IMR-90 (cell line): Measurements from ENCODE around the gene GAS6. TPM values are rescaled to one million over a fixed set of nuclear protein-coding genes. Genes with fewer than 3 reads are reported as not detected.
A peak's percentile ranks its signal among the peaks of the same experiment; 100 is the strongest.

Experiments
- ATAC-seq: fragments of 200-7000 bp; cut with Tn5 transposase; 2 replicates; pipeline ENCODE4 v1.9.1; 2020; ENCODE audit warnings: low read depth, mild to moderate bottlenecking, moderate library complexity
- BruUV-seq: library from RNA; stranded (reverse); fragments of 400-500 nt; replicated peaks from 2 replicates; lab custom pipeline; 2021; lab: Mats Ljungman, UMichigan
- CTCF ChIA-PET: fragments of 300-600 bp; formaldehyde crosslinking; extraction: SDS; loops from one replicate; lab custom pipeline; 2021; ENCODE audit warnings: antibody characterized with exemption; lab: Yijun Ruan, JAX
- POLR2A ChIA-PET: fragments of 300-600 bp; sonication (Branson Sonifier 250); formaldehyde crosslinking; loops from one replicate; lab custom pipeline; 2022; ENCODE audit warnings: antibody characterized with exemption; ENCODE audit not compliant: unreplicated experiment; lab: Charles Lee
- DNase-seq: peaks from one replicate; pipeline ENCODE4 v3.0.0; 2013
- H2AFZ ChIP-seq: replicated peaks from 2 replicates; pipeline ENCODE3; 2013; ENCODE audit warnings: low read length, mild to moderate bottlenecking; ENCODE audit not compliant: poor library complexity
- H2AK5ac ChIP-seq: 2 replicates; pipeline ENCODE4 v1.6.1; 2013; ENCODE audit warnings: low read depth, low read length, inconsistent platforms
- H2AK9ac ChIP-seq: replicated peaks from 2 replicates; pipeline ENCODE3; 2013; ENCODE audit warnings: mild to moderate bottlenecking, low read depth, low read length, moderate library complexity; ENCODE audit not compliant: poor library complexity
- H2BK120ac ChIP-seq: 2 replicates; pipeline ENCODE4 v1.6.1; 2013; ENCODE audit warnings: low read depth, low read length, inconsistent platforms
- H2BK15ac ChIP-seq: 3 replicates; pipeline ENCODE4 v1.6.1; 2013; ENCODE audit warnings: low read depth, low read length, inconsistent platforms
- H2BK20ac ChIP-seq: 2 replicates; pipeline ENCODE4 v1.6.1; 2013; ENCODE audit warnings: low read depth, mild to moderate bottlenecking, inconsistent platforms, low read length, moderate library complexity
- H2BK5ac ChIP-seq: 2 replicates; pipeline ENCODE4 v1.6.1; 2013; ENCODE audit warnings: mild to moderate bottlenecking, low read depth, low read length, inconsistent platforms; ENCODE audit not compliant: poor library complexity, severe bottlenecking
- H3K14ac ChIP-seq: replicated peaks from 2 replicates; pipeline ENCODE4 v1.6.1; 2013; ENCODE audit warnings: low read depth, low read length, inconsistent platforms
- H3K18ac ChIP-seq: 2 replicates; pipeline ENCODE4 v1.6.1; 2013; ENCODE audit warnings: low read depth, low read length, control low read depth
- H3K23ac ChIP-seq: 2 replicates; pipeline ENCODE4 v1.6.1; 2013; ENCODE audit warnings: low read depth, low read length, inconsistent platforms
- H3K27ac ChIP-seq: 2 replicates; pipeline ENCODE4 v1.5.1; 2013; ENCODE audit warnings: mild to moderate bottlenecking, control low read depth, low read length; ENCODE audit not compliant: insufficient read depth
- H3K27me3 ChIP-seq: 2 replicates; pipeline ENCODE4 v1.6.1; 2013; ENCODE audit warnings: low read length; ENCODE audit not compliant: control insufficient read depth, insufficient read depth
- H3K36me3 ChIP-seq: 2 replicates; pipeline ENCODE4 v1.6.1; 2013; ENCODE audit warnings: low read length, mixed read lengths; ENCODE audit not compliant: control insufficient read depth, insufficient read depth
- H3K4ac ChIP-seq: 2 replicates; pipeline ENCODE4 v1.6.1; 2013; ENCODE audit warnings: low read depth, low read length, inconsistent platforms
- H3K4me1 ChIP-seq: 2 replicates; pipeline ENCODE4 v1.6.1; 2013; ENCODE audit warnings: low read length, mixed read lengths; ENCODE audit not compliant: control insufficient read depth, insufficient read depth
- H3K4me2 ChIP-seq: 2 replicates; pipeline ENCODE4 v1.6.1; 2013; ENCODE audit warnings: low read depth, mild to moderate bottlenecking, control low read depth, low read length, moderate library complexity
- H3K4me3 ChIP-seq: 2 replicates; pipeline ENCODE4 v1.5.1; 2013; ENCODE audit warnings: low read depth, mild to moderate bottlenecking, control low read depth, low read length, moderate library complexity; ENCODE audit not compliant: insufficient read depth
- H3K56ac ChIP-seq: 2 replicates; pipeline ENCODE4 v1.6.1; 2013; ENCODE audit warnings: low read length, inconsistent platforms; ENCODE audit not compliant: insufficient read depth; ENCODE audit errors: extremely low read depth
- H3K79me1 ChIP-seq, 2 experiments: 2 replicates each; pipeline ENCODE4 v1.6.1; 2013; ENCODE audit warnings: low read length in 2 of 2, inconsistent platforms in 1 of 2, low read depth in 1 of 2
- H3K9ac ChIP-seq: 2 replicates; pipeline ENCODE4 v1.6.1; 2013; ENCODE audit warnings: low read depth, low read length, control low read depth
- H3K9me1 ChIP-seq: 2 replicates; pipeline ENCODE4 v1.6.1; 2013; ENCODE audit warnings: low read length, inconsistent platforms; ENCODE audit not compliant: insufficient read depth
- H3K9me3 ChIP-seq: 2 replicates; pipeline ENCODE4 v1.6.1; 2013; ENCODE audit warnings: low read length; ENCODE audit not compliant: control insufficient read depth, insufficient read depth
- H4K20me1 ChIP-seq: 2 replicates; pipeline ENCODE4 v1.6.1; 2013; ENCODE audit warnings: low read length, inconsistent platforms; ENCODE audit not compliant: insufficient read depth
- H4K5ac ChIP-seq: 2 replicates; pipeline ENCODE4 v1.6.1; 2013; ENCODE audit warnings: mild to moderate bottlenecking, low read depth, low read length, control low read depth
- H4K8ac ChIP-seq, 2 experiments: 2 replicates each; pipeline ENCODE4 v1.6.1; 2013; ENCODE audit warnings: low read depth in 2 of 2, low read length in 2 of 2, control low read depth in 1 of 2, inconsistent platforms in 1 of 2
- H4K91ac ChIP-seq: 2 replicates; pipeline ENCODE4 v1.6.1; 2013; ENCODE audit warnings: low read depth, low read length, inconsistent platforms; ENCODE audit not compliant: insufficient read depth
- BHLHE40 ChIP-seq: fragments of 150-350 bp; IDR thresholded peaks from 2 replicates; pipeline ENCODE4 v1.6.1; 2016; ENCODE audit warnings: mild to moderate bottlenecking, low read depth, low read length
- MAFK ChIP-seq: IDR thresholded peaks from 2 replicates; pipeline ENCODE4 v1.6.1; 2012; ENCODE audit warnings: low read depth, low read length, improper control_type of control experiment
- MAZ ChIP-seq: IDR thresholded peaks from 2 replicates; pipeline ENCODE4 v1.6.1; 2012; ENCODE audit warnings: low read depth, mild to moderate bottlenecking, low read length, improper control_type of control experiment, moderate library complexity, borderline replicate concordance
- RAD21 ChIP-seq: IDR thresholded peaks from 2 replicates; pipeline ENCODE4 v1.6.1; 2012; ENCODE audit warnings: low read length, improper control_type of control experiment
- RCOR1 ChIP-seq: IDR thresholded peaks from 2 replicates; pipeline ENCODE4 v1.6.1; 2012; ENCODE audit warnings: mild to moderate bottlenecking, low read length, improper control_type of control experiment; ENCODE audit not compliant: insufficient replicate concordance
- WGBS, 2 experiments: methylation state at CpG; one replicate each; pipeline versions ENCODE4 v1.1.5 to v1.1.7; 2013; ENCODE audit warnings: missing lambda C conversion rate in 2 of 2; ENCODE audit not compliant: insufficient read length in 1 of 2; ENCODE audit errors: extremely low coverage in 2 of 2; 5-methylcytosine and 5-hydroxymethylcytosine counted together
- dilution Hi-C: fragments of 300-500 bp; cut with HindIII; formaldehyde crosslinking; loops from one replicate; pipeline ENCODE4 v1.14.3; 2018; ENCODE audit warnings: low sequenced_read_pairs; ENCODE audit not compliant: unreplicated experiment
- in situ Hi-C: fragments of 300-500 bp; cut with MboI; formaldehyde crosslinking; loops from 3 replicates; pipeline ENCODE4 v1.14.3; 2019; ENCODE audit warnings: low sequenced_read_pairs, inconsistent platforms, mixed read lengths
- intact Hi-C: fragments of 100-400 bp; cut with micrococcal nuclease; formaldehyde crosslinking; loops from 2 replicates; pipeline ENCODE4 v1.10.0; 2022
- polyA plus RNA-seq, 3 experiments: library from polyadenylated mRNA; depleted of rRNA; stranded (reverse); fragments of >200 nt; gene quantifications; 2 replicates each; pipeline ENCODE4 v1.2.3, GENCODE V29; 2012; ENCODE audit warnings: low replicate concordance in 1 of 3
- total RNA-seq: library from RNA; depleted of rRNA; stranded (reverse); fragments of >200 nt; gene quantifications from 2 replicates; pipeline ENCODE4 v1.2.3, GENCODE V29; 2012
- TF ChIP-seq, protein P1 (sequence below): fragments of 150-350 bp; IDR thresholded peaks from 2 replicates; pipeline ENCODE4 v1.6.1; 2017; ENCODE audit warnings: mild to moderate bottlenecking, antibody characterized with exemption, low read length, low read depth
- TF ChIP-seq, protein P2 (sequence below): conservative IDR thresholded peaks from 2 replicates; pipeline ENCODE4 v1.5.1; 2012; ENCODE audit warnings: mild to moderate bottlenecking, low read depth, low read length, improper control_type of control experiment

Gene GAS6
- total and polyA plus RNA-seq, 2 of the 4 experiments (the other 2 are of a cell fraction): 220 to 823 TPM

DNA sequence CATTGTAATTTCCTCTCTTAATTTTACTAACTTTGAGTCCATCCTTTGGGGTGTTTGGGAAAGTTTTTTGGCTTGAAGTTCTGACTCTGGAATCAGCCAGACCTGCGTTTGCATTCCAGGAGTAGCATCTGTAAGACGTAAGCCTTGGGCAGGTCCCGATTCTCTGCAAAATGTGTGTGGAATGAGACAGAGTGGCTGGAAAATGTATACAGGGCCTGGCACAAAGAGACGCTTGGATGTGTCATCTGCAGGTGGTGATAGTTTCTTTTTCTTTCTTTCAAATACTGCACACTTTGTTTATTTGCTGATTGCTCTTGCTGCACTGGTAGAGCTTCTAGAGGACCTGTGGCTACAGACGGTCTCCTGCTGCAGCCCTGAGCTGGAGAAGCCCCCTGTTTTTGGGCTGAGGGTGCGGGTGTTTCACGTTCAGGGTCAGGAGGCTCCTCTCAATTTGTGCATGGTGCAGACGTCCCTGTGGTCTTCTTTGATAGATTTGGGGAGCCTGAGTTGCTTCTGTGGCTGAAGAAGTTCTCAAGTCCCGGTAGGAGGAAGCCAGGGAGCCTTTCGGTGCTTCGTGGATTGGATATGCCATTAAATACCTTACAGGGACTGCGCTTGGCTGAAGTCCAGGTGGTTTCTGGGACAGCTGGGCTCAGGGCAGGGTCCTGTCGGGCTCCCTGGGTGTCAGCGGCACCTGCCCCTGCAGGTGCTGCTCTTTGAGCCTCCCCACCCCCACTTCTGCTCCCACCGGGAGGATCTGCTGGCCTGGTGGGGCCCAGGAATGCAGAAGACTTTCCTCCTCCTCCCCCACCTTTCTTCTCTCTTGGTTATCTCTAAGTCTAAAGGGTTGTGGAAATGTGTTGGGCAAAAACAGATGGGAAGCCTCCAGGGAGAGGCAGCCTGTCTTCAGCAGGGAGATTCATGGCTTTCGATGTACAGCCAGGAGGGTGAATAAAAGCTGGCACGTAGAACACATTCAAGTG, 44.0 kb upstream of the GAS6 start:
- dilution Hi-C loops (no loop called here), intact Hi-C loops (loop anchor here (2.0 kb wide), 1 partner anchor 43 kb away; the partner anchor contains the start of gene GAS6), in situ Hi-C loops (no loop called here)
- Histone ChIP-seq H2BK5ac (peak overlapping the region; percentile 99), H2BK15ac (peak overlapping the region; percentile 44; the same call in 1 of the 3 replicates), H3K36me3 (no peaks in the 10 kb centered on the region), H4K91ac (peak overlapping the region; percentile 96), H3K4me1 (peaks cover 22% of the 10 kb centered on the region), H3K9me1 (peaks cover 3% of the 10 kb centered on the region), H3K4me2 (peak overlapping the region; percentile 55), H3K9ac (peak overlapping the region; percentile 7; the same call in 1 of the 2 replicates), H3K27ac (peak overlapping the region; percentile 61), H3K4me3 (peak overlapping the region; percentile 21; the same call in 1 of the 2 replicates), H2AK9ac (peak overlapping the region; percentile 80), H2AFZ (peak overlapping the region; percentile 16), H4K20me1 (no peaks in the 10 kb centered on the region), H3K56ac (peak overlapping the region; percentile 98), H2BK120ac (peak overlapping the region; percentile 98), H3K9me3 (no peaks in the 10 kb centered on the region), H4K8ac (peak overlapping the region; percentile 95 to 96), H2BK20ac (peak overlapping the region; percentile 98), H3K14ac (peak overlapping the region; percentile 90), H3K23ac (peak overlapping the region; percentile 94), H3K79me1 (peaks cover 0 to 27% of the 10 kb centered on the region in 2 experiments; a peak in 2 of 4 replicates), H4K5ac (peak overlapping the region; percentile 82), H3K27me3 (no peaks in the 10 kb centered on the region), H2AK5ac (peak overlapping the region; percentile 80), H3K18ac (peak overlapping the region; percentile 76), H3K4ac (peak overlapping the region; percentile 98)
- ATAC-seq: peak; percentile 74
- TSS peak; percentile 57 for BruUV-seq
- ChIA-PET POLR2A (interaction anchor here (1.1 kb wide), 1 partner anchor 43 kb away, joined by 6 read pairs; no protein-coding TSS in a partner anchor), CTCF (no interaction called here)
- TF ChIP-seq, protein P1, sequence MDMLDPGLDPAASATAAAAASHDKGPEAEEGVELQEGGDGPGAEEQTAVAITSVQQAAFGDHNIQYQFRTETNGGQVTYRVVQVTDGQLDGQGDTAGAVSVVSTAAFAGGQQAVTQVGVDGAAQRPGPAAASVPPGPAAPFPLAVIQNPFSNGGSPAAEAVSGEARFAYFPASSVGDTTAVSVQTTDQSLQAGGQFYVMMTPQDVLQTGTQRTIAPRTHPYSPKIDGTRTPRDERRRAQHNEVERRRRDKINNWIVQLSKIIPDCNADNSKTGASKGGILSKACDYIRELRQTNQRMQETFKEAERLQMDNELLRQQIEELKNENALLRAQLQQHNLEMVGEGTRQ: no peak
- TF ChIP-seq, protein P2, sequence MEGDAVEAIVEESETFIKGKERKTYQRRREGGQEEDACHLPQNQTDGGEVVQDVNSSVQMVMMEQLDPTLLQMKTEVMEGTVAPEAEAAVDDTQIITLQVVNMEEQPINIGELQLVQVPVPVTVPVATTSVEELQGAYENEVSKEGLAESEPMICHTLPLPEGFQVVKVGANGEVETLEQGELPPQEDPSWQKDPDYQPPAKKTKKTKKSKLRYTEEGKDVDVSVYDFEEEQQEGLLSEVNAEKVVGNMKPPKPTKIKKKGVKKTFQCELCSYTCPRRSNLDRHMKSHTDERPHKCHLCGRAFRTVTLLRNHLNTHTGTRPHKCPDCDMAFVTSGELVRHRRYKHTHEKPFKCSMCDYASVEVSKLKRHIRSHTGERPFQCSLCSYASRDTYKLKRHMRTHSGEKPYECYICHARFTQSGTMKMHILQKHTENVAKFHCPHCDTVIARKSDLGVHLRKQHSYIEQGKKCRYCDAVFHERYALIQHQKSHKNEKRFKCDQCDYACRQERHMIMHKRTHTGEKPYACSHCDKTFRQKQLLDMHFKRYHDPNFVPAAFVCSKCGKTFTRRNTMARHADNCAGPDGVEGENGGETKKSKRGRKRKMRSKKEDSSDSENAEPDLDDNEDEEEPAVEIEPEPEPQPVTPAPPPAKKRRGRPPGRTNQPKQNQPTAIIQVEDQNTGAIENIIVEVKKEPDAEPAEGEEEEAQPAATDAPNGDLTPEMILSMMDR: no peak
- no peak for TF ChIP-seq MAZ
- peak; percentile 4; the same call in 1 of the 2 replicates for TF ChIP-seq RAD21
- TF ChIP-seq BHLHE40: peak; percentile 52; the same call in 1 of the 2 replicates
- TF ChIP-seq MAFK: peak; percentile 32; the same call in 1 of the 2 replicates
- TF ChIP-seq RCOR1: peak; percentile 84
- WGBS, 2 experiments: 40% methylated on average over 1 of the region's 17 CpGs; no CpG with 5 or more reads in 1 of the 2 experiments
- DNase-seq: peak; percentile 97
